ENCODE data around the gene SENP3.

DNA sequence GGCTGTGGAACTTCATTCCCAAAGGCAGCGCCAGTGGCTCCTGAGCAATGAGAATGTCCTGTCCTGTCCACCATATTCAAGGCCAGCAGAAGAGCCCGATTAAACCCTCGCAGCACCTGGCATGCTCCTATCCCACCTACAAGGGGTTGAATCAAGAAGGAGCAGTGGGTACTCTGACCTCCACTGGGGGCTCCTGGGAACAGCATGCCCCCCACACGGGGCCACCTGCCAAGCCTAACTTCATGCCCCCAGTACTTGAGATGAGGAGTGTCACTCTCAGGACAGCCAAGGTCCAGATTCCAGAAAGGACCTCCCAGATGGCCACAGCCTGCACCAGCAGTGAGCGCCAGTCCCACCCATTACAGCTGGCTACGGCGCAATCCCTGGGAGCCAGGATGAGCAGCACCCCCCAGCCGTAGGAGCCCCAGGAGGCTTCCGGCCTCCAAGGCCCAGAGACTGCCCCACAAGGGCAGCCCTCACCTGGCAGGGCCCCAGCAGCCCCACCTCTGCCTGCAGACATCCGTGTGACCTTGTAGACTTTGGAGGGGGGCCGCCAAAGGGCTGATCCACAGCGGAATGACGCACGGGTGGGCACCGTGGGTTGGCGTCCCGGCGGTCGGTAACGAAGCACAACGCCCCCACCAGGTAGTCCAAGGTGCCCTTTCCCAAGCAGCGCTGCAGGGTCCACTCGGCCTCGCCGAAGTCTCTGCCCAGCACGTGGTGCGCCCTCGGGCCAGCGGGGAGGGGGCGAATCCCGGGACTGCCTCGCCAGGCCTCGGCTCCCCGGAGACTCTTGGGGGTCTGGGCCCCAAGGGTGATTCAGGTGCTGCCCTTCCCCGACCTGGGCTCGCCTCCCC lies 20.9 kb downstream of the SENP3 start:
- TF ChIP-seq EP300 (IDR thresholded peaks at IDR 0.05), result no peak
- no peak for TF ChIP-seq POLR2A (IDR thresholded peaks at IDR 0.05)
- TF ChIP-seq, protein P1, sequence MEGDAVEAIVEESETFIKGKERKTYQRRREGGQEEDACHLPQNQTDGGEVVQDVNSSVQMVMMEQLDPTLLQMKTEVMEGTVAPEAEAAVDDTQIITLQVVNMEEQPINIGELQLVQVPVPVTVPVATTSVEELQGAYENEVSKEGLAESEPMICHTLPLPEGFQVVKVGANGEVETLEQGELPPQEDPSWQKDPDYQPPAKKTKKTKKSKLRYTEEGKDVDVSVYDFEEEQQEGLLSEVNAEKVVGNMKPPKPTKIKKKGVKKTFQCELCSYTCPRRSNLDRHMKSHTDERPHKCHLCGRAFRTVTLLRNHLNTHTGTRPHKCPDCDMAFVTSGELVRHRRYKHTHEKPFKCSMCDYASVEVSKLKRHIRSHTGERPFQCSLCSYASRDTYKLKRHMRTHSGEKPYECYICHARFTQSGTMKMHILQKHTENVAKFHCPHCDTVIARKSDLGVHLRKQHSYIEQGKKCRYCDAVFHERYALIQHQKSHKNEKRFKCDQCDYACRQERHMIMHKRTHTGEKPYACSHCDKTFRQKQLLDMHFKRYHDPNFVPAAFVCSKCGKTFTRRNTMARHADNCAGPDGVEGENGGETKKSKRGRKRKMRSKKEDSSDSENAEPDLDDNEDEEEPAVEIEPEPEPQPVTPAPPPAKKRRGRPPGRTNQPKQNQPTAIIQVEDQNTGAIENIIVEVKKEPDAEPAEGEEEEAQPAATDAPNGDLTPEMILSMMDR (IDR thresholded peaks at IDR 0.05), result no peak
- no peak for TF ChIP-seq POLR2AphosphoS5 (IDR thresholded peaks at IDR 0.05)

Data from suprapubic skin (tissue), 4 donors.